Measurements from ENCODE around the gene IL23R. TPM values are rescaled to one million over a fixed set of nuclear protein-coding genes. Genes with fewer than 3 reads are reported as not detected.

The IL23R gene
- total and polyA plus RNA-seq, 2 of the 13 experiments (the other 11 are each of a cell fraction or from before 2014, with no cell fraction given): not detected

DNA sequence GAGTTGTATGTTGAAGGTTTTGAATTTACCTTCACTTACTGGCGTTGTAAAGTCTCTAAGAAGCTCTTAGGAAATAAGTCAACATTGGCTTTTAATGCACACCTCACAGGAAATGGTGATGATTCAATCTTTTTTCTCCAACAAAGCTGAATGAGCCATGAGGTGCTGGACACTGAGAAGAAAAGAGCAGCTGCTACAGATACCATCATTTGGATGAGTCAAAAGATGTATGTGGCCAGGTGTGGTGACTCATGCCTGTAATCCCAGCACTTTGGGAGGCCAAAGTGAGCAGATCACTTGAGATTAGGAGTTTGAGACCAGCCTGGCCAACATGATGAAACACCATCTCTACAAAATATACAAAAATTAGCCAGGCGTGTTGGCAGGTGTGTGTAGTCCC lies 3.3 kb upstream of the IL23R start:
- intact Hi-C loops (cut with micrococcal nuclease; ENCODE audit: unreplicated experiment) (no loop called here), in situ Hi-C loops (cut with HindIII; ENCODE audit: extremely low pct_ligation_motif_present, low pct_unique_long_range_greater_than_20kb) (no loop called here)
- no TSS peak for BruUV-seq (replicated peaks)
- FAIRE-seq (no peak), ATAC-seq (no peak), DNase-seq (ENCODE audit: low spot score) (peak; percentile 6)
- no peaks in the 10 kb centered on the region for H3K27me3 ChIP-seq (ENCODE audit: control insufficient read depth in 1 of 2, insufficient read depth in 2 of 2, low read length in 2 of 2)
- ChIA-PET POLR2A (no interaction called here), CTCF (ENCODE audit: low intra/inter-chr PET ratio, low total read pairs) (no interaction called here)
- H2AFZ ChIP-seq (ENCODE audit: low read length): no peak overlapping the region
- H3K4me2 ChIP-seq (ENCODE audit: low read depth, low read length): no peak overlapping the region
- WGBS (ENCODE audit: low lambda C conversion rate): 7% methylated on average over 2 of the region's 2 CpGs
- no peaks in the 10 kb centered on the region for H3K36me3 ChIP-seq (replicated peaks in 1 of 2; ENCODE audit: control insufficient read depth in 1 of 2, insufficient read depth in 2 of 2, low read length in 2 of 2)
- H3K79me2 ChIP-seq (ENCODE audit: insufficient read depth, low read length): no peaks in the 10 kb centered on the region
- H3K4me1 ChIP-seq (ENCODE audit: insufficient read depth, low read length): no peaks in the 10 kb centered on the region
- TF ChIP-seq ZNF510 (CRISPR knock-in tag; IDR thresholded peaks at IDR 0.05; ENCODE audit: low read depth) (no peak), FOSL2 (CRISPR knock-in tag; IDR thresholded peaks at IDR 0.05) (peak; percentile 65), ZNF557 (CRISPR knock-in tag; IDR thresholded peaks at IDR 0.05) (no peak)
- TF ChIP-seq, protein P1, sequence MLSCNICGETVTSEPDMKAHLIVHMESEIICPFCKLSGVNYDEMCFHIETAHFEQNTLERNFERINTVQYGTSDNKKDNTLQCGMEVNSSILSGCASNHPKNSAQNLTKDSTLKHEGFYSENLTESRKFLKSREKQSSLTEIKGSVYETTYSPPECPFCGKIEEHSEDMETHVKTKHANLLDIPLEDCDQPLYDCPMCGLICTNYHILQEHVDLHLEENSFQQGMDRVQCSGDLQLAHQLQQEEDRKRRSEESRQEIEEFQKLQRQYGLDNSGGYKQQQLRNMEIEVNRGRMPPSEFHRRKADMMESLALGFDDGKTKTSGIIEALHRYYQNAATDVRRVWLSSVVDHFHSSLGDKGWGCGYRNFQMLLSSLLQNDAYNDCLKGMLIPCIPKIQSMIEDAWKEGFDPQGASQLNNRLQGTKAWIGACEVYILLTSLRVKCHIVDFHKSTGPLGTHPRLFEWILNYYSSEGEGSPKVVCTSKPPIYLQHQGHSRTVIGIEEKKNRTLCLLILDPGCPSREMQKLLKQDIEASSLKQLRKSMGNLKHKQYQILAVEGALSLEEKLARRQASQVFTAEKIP (CRISPR knock-in tag; IDR thresholded peaks at IDR 0.05; ENCODE audit: borderline replicate concordance): no peak
- no peaks in the 10 kb centered on the region for H3K9me3 ChIP-seq (ENCODE audit: low read length)
- H3K9ac ChIP-seq (ENCODE audit: insufficient read depth, low read depth, low read length): no peak overlapping the region
- H3K27ac ChIP-seq (ENCODE audit: extremely low read length, insufficient read depth, low read length): no peak overlapping the region
- H4K20me1 ChIP-seq (ENCODE audit: insufficient read depth, low read length): no peaks in the 10 kb centered on the region
- no peak overlapping the region for H3K4me3 ChIP-seq (replicated peaks in 1 of 3; ENCODE audit: insufficient read depth in 1 of 3, low read depth in 2 of 3, low read length in 3 of 3)

- no peak for TF ChIP-seq ZNF33B (CRISPR knock-in tag; IDR thresholded peaks at IDR 0.05)
- TF ChIP-seq RARG (CRISPR knock-in tag; IDR thresholded peaks at IDR 0.05; ENCODE audit: low read depth): no peak
- TF ChIP-seq ZBED4 (CRISPR knock-in tag; IDR thresholded peaks at IDR 0.05; ENCODE audit: borderline replicate concordance): no peak
- TF ChIP-seq IKZF1 (IDR thresholded peaks at IDR 0.05): no peak
- no peak for TF ChIP-seq ZNF326 (CRISPR knock-in tag; IDR thresholded peaks at IDR 0.05; ENCODE audit: borderline replicate concordance)
- Histone ChIP-seq H3K4me1 (ENCODE audit: insufficient read depth, low read length) (peaks cover 18% of the 10 kb centered on the region), H3K4me2 (ENCODE audit: low read depth, low read length) (no peak overlapping the region), H3K9ac (ENCODE audit: insufficient read depth, low read depth, low read length) (no peak overlapping the region), H3K27ac (ENCODE audit: extremely low read length, insufficient read depth, low read length) (no peak overlapping the region), H3K79me2 (ENCODE audit: insufficient read depth, low read length) (no peaks in the 10 kb centered on the region), H3K27me3 (ENCODE audit: control insufficient read depth in 1 of 2, insufficient read depth in 2 of 2, low read length in 2 of 2) (no peaks in the 10 kb centered on the region; a peak in 1 of 5 replicates), H3K4me3 (replicated peaks in 1 of 3; ENCODE audit: insufficient read depth in 1 of 3, low read depth in 2 of 3, low read length in 3 of 3) (no peak overlapping the region), H3K36me3 (replicated peaks in 1 of 2; ENCODE audit: control insufficient read depth in 1 of 2, insufficient read depth in 2 of 2, low read length in 2 of 2) (no peaks in the 10 kb centered on the region), H2AFZ (ENCODE audit: low read length) (no peak overlapping the region), H3K9me3 (ENCODE audit: low read length) (no peaks in the 10 kb centered on the region), H4K20me1 (ENCODE audit: insufficient read depth, low read length) (no peaks in the 10 kb centered on the region)
- POLR2A ChIA-PET: no interaction called here
- no peak for DNase-seq (ENCODE audit: low spot score)
- intact Hi-C loops (cut with micrococcal nuclease; ENCODE audit: unreplicated experiment) (no loop called here), in situ Hi-C loops (cut with HindIII; ENCODE audit: extremely low pct_ligation_motif_present, low pct_unique_long_range_greater_than_20kb) (no loop called here)
- CTCF ChIA-PET (ENCODE audit: low intra/inter-chr PET ratio, low total read pairs): no interaction called here
- no TSS peak for BruUV-seq (replicated peaks)
- no peak for ATAC-seq
- FAIRE-seq: no peak
- 67% methylated on average over 4 of the region's 4 CpGs for WGBS (ENCODE audit: low lambda C conversion rate)
These were observed 699 bp upstream of the IL23R start for GRCh38 chr1:67165468-67166041.
